CMK (cell line): ENCODE measurements around the gene TTC23.

Experiments used
- DNase-seq: peaks from one replicate; pipeline ENCODE4 v3.0.0-alpha.2; 2010; ENCODE audit warnings: low read depth

Gene TTC23

GRCh38 chr15:99137877-99138276 lies 111.5 kb downstream of the TTC23 start:
- DNase-seq = no peak

GRCh38 chr15:99137111-99137546 lies 112.3 kb downstream of the TTC23 start:
- no peak for DNase-seq

GRCh38 chr15:99135194-99135593 lies 114.2 kb downstream of the TTC23 start:
- no peak for DNase-seq

DNA sequence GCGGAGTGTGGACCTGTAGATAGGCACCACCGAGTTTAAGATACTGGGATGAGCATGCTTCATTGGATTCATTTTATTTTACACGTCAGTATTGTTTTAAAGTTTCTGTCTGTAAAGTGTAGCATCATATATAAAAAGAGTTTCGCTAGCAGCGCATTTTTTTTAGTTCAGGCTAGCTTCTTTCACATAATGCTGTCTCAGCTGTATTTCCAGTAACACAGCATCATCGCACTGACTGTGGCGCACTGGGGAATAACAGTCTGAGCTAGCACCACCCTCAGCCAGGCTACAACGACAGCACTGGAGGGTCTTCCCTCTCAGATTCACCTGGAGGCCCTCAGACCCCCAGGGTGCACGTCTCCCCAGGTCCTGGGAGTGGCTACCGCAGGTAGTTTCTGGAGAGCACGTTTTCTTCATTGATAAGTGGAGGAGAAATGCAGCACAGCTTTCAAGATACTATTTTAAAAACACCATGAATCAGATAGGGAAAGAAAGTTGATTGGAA lies 115.0 kb downstream of the TTC23 start:
- no peak for DNase-seq

- DNase-seq = no peak
These were observed 116.6 kb downstream of the TTC23 start for GRCh38 chr15:99132634-99133287.

DNA sequence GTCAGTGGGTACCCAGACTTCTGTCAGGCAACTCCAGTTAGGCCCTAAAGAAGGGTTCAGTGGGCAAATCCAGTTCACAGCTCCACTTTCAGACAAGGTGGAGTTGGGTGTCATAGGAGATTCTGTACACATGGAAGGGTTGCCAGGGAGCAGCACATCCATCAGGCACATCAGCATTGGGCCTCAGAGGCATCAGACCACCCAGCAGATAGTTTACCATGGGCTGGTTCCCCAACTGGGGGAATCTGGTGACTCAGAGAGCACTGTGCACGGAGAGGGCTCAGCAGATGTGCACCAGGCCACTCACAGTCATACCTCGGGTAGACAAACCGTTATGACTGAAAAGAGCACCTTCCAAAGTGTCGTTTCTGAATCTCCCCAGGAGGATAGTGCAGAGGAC lies 117.3 kb downstream of the TTC23 start:
- DNase-seq = no peak

- no peak for DNase-seq
These were observed 117.8 kb downstream of the TTC23 start for GRCh38 chr15:99131441-99132023.

DNA sequence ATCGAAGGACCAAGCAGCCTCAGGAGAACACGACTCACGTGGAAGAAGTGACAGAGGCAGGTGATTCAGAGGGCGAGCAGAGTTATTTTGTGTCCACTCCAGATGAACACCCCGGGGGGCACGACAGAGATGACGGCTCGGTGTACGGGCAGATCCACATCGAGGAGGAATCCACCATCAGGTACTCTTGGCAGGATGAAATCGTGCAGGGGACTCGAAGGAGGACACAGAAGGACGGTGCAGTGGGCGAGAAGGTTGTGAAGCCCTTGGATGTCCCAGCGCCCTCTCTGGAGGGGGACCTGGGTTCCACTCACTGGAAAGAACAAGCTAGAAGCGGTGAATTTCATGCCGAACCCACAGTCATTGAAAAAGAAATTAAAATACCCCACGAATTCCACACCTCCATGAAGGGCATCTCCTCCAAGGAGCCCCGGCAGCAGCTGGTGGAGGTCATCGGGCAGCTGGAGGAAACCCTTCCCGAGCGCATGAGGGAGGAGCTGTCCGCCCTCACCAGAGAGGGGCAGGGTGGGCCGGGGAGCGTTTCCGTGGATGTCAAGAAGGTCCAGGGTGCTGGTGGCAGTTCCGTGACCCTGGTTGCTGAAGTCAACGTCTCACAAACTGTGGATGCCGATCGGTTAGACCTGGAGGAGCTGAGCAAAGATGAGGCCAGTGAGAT lies 118.5 kb downstream of the TTC23 start:
- DNase-seq = no peak

DNA sequence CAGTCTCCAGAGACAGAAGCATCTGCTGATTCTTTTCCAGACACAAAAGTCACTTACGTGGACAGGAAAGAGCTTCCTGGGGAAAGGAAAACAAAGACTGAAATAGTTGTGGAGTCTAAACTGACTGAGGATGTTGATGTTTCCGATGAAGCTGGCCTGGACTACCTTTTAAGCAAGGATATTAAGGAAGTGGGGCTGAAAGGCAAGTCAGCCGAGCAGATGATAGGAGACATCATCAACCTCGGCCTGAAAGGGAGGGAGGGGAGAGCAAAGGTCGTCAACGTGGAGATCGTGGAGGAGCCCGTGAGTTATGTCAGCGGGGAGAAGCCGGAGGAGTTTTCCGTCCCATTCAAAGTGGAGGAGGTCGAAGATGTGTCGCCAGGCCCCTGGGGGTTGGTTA lies 119.1 kb downstream of the TTC23 start:
- no peak for DNase-seq

GRCh38 chr15:99129644-99130043 lies 119.7 kb downstream of the TTC23 start:
- DNase-seq = no peak

DNA sequence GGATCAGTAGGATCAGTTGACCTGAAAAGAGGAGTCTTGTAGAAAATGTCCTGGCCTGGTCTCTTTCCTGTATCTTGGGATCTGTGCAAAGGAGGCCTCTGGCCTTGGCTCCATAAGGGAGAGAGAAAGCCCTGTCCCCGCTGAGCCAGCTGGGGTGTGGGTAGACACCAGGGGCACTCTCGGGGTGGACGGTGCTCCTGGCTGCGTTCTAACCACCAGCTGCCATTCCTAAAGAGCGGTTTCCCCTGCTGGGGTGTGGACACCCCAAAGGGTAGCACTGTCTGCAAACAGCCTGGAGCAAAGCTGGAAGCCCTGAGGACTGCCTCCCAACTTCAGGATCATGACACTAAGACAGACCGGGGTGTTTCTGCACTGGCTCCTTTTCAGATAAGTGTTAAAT lies 121.0 kb downstream of the TTC23 start:
- no peak for DNase-seq

- DNase-seq = no peak
These were observed 121.6 kb downstream of the TTC23 start for GRCh38 chr15:99127773-99128172.

DNA sequence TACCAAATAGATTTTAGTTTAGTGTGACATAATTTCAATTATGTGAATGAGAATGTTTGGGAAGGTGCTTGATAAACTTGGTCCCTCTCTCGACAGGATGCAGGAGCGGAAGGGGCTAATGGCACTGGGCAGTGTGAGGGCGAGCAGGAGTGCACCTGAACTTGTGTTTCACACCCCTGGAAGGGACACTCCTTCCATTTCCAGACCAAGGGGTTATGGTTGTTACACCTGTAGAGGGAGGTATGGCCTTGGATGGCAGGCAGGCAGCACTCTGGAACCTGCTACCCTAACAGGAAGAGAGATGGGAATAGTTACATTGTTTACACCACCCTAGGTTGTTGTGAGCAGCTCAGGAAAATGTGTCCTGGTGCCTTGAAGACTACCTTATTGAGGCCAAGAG lies 122.5 kb downstream of the TTC23 start:
- no peak for DNase-seq

DNA sequence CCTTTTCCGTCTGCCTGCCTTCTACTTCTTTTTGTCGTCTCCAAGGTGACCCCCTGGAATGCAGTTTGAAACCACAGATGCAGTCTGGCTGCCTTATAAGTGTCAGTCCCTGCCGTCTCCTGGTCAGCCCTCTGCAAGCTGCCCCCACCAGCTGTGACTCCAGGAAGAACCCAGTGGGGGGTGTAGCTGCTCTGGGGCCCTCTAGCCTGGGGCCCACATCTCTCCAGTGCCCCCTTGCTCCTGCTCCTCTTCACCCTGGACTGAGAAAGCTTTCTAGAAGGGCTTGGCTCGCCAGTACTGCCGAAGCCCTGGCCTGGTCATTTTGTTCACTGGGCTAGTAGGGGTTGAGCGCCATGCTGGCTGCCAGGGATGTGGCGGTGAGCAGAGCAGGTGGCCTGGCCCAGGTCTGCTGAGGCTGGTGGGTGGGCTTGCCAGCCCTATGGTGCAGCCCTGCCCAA lies 123.2 kb downstream of the TTC23 start:
- DNase-seq = no peak

DNA sequence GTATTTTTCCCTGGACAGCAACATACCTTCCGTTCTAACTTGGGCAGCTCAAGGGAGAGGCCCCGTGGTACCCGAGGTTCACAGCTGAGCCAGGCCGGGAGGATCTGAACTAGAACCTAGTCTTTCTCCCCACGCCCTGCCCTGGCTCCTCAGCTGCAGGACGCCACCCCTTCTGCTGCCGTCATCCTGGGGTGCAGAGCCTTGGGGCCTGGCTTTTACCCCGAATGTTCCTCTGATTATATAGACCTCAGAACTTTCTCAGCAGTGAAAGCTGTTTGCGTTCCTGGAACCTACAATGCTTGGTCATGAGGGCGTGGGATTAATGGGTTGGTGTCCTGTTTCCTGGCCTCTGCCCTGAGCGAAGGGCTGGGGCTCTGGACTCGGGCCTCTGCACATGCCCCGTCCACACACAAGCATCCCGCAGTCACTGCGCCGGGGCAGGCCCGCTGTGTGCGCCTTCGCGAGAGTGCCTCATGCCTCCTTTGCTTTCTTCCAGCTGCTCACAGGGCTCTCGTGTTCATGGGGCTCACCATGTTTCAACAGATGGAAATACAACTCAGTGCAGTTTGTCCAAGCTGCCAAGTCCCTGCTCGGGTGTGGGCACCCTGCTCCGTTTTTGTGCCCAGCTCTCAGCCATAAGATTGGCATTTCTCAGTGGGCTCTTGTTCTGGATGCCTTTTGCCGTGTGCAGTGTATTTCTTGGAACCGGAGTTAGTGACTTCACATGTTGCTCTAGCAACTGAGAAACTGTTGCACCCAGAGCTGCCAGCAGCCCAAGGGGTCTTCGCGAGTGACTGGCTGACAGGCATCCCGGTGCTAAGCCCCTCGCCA lies 124.1 kb downstream of the TTC23 start:
- DNase-seq = no peak

DNA sequence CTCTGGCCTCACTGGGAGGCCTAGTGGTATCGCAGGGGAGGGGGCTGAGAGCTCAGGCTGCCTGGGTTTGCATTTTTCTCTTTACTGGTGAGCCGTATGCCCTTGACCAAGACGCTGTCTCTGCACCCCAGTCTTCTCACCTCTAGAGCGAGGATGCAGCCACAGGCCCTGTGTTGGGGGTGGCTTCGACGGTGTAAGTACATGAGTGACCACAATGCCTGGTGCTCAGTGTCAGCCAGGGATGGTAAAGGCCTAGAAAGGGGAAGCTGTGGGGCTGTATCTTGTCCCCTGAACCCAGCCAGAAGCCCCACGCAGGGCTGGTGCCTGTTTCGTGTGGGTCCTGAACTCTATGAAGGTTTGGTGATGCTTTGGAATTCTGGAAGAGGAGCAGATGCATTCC lies 124.7 kb downstream of the TTC23 start:
- no peak for DNase-seq

DNA sequence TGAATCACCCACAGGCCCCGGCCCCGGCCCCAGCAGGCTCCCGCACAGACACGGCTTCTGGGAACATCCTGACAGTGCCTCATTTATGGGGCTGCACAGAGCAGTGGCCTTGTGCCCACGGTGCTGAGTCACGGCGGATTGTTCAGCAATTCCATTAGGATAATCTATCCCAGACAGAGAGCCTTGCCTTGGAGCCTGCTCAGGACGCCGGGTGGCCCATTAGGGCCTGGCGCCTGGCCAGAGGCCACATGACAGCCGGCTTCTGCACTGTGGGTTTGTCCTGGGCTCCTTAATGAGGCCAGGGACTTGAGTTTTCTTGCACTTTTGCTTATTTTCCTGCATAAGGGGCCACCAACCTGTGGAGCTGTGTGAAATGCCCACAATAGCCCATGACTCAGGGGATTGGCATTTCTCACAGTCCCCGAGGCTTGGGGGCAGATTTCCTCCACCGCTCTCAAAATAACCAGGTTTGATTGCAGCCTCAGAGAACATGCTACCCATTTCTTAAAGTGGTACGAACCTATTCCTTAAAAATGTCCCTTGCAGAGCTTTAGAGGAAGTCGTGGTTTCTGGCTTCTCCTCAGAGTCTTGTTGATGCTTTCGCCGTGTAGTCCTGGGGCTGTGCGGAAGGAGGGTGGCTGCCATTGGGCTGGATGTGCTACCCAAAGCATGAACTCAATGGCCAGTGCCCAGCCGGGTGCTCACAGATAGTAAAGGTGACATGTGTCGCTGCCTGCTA lies 125.5 kb downstream of the TTC23 start:
- no peak for DNase-seq

DNA sequence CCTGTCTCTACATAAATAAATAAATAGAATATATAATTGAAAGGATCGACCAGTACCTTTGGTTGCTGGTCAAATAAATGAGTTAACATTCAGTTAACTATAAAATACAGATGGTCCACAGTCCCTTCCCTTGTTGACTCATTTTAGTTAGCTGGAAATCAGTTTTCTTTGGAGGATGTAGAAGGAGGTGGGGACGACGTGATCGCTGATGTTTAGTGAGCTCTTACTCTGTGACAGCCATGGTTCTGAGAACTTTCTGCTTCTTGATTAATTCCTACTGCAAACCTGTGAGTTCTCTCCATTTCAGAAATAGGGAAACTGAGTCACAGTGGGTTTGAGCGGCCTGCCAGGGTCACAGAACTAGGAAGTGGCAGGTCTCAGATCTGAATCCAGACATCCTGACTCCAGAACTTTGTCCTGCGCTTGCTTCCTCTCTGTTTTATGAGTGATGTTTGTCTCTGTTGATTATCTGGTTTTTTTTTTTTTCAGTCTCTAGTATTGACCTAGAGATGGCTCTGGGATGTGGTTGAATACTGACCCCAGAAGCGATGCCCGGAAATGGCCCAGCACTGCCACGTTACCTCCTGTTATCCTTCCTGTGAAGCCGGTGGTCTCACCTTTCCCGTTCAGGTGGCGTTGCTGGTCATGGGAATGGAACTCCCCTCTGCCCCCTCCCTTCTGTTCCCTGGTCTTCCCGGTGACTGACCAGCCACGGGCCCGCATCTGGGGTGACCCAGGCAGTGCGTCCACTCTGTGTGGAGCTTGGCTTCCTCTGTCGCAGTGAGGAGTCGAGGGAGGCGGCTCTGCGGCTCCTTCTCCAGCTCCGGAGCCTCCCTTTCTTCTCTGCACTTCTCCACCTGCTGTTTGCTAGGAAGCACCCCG lies 126.3 kb downstream of the TTC23 start:
- DNase-seq = no peak

GRCh38 chr15:99121691-99122410 lies 127.5 kb downstream of the TTC23 start:
- no peak for DNase-seq

DNA sequence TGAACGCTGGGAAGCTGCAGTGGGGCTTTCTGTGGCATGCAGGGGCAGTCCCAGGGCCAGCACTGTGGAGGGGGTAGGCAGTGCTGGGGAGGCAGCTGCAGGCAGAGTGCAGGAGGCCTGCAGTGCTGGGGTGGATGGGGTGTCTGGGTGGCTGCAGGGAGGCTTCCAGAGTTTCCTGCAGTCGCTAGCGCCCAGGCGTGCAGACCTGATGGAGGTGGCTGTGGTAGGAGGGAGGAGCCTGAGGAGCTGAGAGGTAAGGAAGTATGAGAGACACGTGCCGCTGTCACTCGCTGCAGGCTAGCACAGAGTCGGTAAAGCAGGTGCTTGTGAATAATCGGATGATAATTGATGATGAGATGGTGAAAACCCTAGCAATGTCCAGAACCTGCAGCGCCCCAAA lies 128.2 kb downstream of the TTC23 start:
- DNase-seq = no peak
